ENCODE data around the gene DYRK1A. TPM values are rescaled to one million over a fixed set of nuclear protein-coding genes. Genes with fewer than 3 reads are reported as not detected.

Gene DYRK1A
- total RNA-seq, 1 experiment from 2014 or later, result 49.3 TPM

DNA sequence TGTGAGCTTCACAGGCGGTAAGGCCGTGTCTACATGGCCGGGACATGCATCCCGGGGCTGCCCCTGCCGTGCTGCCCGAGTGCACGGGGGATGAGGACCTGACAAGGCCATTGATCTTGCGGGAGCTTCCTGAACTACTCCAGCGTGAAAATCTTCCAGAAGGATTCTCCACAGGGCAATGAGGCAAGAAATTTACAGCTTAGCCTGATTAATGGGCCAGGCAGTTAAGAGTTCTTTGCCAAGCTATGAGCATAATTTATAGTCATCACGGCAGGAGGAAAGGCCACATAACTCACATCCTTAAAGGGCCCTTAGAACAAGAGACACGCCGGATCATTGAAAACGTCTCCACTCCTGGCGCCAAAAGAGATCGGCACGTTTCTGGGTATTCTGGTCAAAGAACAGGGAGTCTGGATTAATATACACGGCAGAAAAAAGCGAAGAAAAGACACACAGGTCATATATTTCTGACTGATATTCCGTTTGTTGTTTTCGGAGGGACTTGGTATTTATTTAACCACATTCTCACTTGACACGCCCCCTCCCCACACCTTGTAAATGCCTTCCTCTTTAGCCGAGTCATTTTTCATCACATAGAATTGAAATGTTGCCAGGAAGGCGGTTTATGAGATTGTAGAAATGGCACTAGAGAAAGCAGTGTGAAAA lies 180.5 kb downstream of the DYRK1A start (continued):
- TF ChIP-seq REST (IDR thresholded peaks at IDR 0.05; ENCODE audit: low read depth) (no peak), EGR1 (IDR thresholded peaks at IDR 0.05; ENCODE audit: low read depth) (no peak), ZNF274 (IDR thresholded peaks at IDR 0.05; ENCODE audit: low read depth, low read length) (no peak), POLR2A (IDR thresholded peaks at IDR 0.05; ENCODE audit: borderline replicate concordance, extremely low read depth, insufficient read depth, insufficient read length) (no peak), YY1 (IDR thresholded peaks at IDR 0.05; ENCODE audit: extremely low read depth, insufficient replicate concordance, low read depth, low read length) (no peak)
- TF ChIP-seq, protein P1, sequence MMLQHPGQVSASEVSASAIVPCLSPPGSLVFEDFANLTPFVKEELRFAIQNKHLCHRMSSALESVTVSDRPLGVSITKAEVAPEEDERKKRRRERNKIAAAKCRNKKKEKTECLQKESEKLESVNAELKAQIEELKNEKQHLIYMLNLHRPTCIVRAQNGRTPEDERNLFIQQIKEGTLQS (IDR thresholded peaks at IDR 0.05), result no peak

- Histone ChIP-seq H3K27me3 (ENCODE audit: insufficient read depth, low read length) (no peaks in the 10 kb centered on the region), H2AFZ (ENCODE audit: low read depth, low read length, poor library complexity, severe bottlenecking) (no peak overlapping the region), H3K9ac (ENCODE audit: low read length) (no peak overlapping the region), H4K20me1 (ENCODE audit: insufficient read depth) (no peaks in the 10 kb centered on the region), H3K9me2 (ENCODE audit: insufficient read depth) (no peaks in the 10 kb centered on the region), H3K79me2 (ENCODE audit: insufficient read depth, low read length) (no peaks in the 10 kb centered on the region), H3K4me1 (ENCODE audit: control insufficient read depth in 1 of 2, insufficient read depth in 2 of 2, low read length in 2 of 2) (peaks cover 0 to 6% of the 10 kb centered on the region in 2 experiments; a peak in 2 of 4 replicates), H3K4me3 (replicated peaks in 1 of 2; ENCODE audit: low read depth in 1 of 2, low read length in 2 of 2) (no peak overlapping the region), H3K4me2 (ENCODE audit: low read length) (no peak overlapping the region), H3K9me3 (ENCODE audit: control insufficient read depth in 1 of 2, insufficient read depth in 1 of 2, low read depth in 1 of 2, low read length in 2 of 2) (no peaks in the 10 kb centered on the region), H3K36me3 (ENCODE audit: control insufficient read depth in 1 of 2, insufficient read depth in 2 of 2, low read length in 2 of 2) (no peaks in the 10 kb centered on the region), H3K27ac (ENCODE audit: low read depth, low read length) (no peak overlapping the region)
- POLR2A ChIA-PET, result no interaction called here
- CTCF ChIA-PET, result no interaction called here
- RAD21 ChIA-PET (ENCODE audit: low non-redundant PET in 1 of 2, low total read pairs in 2 of 2, uncharacterized antibody in 2 of 2, unreplicated experiment in 2 of 2), result no interaction called here
- intact Hi-C loops (cut with micrococcal nuclease), result no loop called here
- DNase-seq (ENCODE audit: low read depth, low spot score) (no peak), ATAC-seq (no peak)
- BruUV-seq (replicated peaks), result no TSS peak
- no peak for TF ChIP-seq ZBTB33 (IDR thresholded peaks at IDR 0.05; ENCODE audit: extremely low read depth, insufficient replicate concordance, low read length)
- no peak for TF ChIP-seq ZFX (IDR thresholded peaks at IDR 0.05)
- no peak for TF ChIP-seq TCF7L2 (IDR thresholded peaks at IDR 0.05; ENCODE audit: borderline replicate concordance, extremely low read depth, insufficient read depth, insufficient read length)
- TF ChIP-seq MAX (IDR thresholded peaks at IDR 0.05), result no peak
- TF ChIP-seq CEBPB (IDR thresholded peaks at IDR 0.05; ENCODE audit: low read depth), result no peak
- TF ChIP-seq EZH2 (IDR thresholded peaks at IDR 0.05), result no peak
- TF ChIP-seq EZH2phosphoT487 (IDR thresholded peaks at IDR 0.05; ENCODE audit: borderline replicate concordance), result no peak
- no peak for TF ChIP-seq FOSL1 (IDR thresholded peaks at IDR 0.05; ENCODE audit: low read depth)
- TF ChIP-seq EGR1 (IDR thresholded peaks at IDR 0.05; ENCODE audit: low read depth), result no peak
- TF ChIP-seq ELF1 (IDR thresholded peaks at IDR 0.05; ENCODE audit: borderline replicate concordance, low read depth), result no peak
- no peak for TF ChIP-seq ZNF274 (IDR thresholded peaks at IDR 0.05; ENCODE audit: low read depth, low read length)
- no peak for TF ChIP-seq SP1 (IDR thresholded peaks at IDR 0.05; ENCODE audit: low read depth)
- TF ChIP-seq POLR2AphosphoS5 (IDR thresholded peaks at IDR 0.05; ENCODE audit: low read depth, low read length), result no peak
Measured at GRCh38 chr21:37547615-37548200, 181.1 kb downstream of the DYRK1A start.
